Parietal lobe (tissue), 1 donor: ENCODE measurements around the gene OR2T6. TPM values are rescaled to one million over a fixed set of nuclear protein-coding genes. Genes with fewer than 3 reads are reported as not detected.

Experiments used
- total RNA-seq: library from RNA; depleted of rRNA; stranded (reverse); fragments of >200 nt; gene quantifications from one replicate; pipeline ENCODE4 v1.2.3, GENCODE V29; 2014

OR2T6 gene
- total RNA-seq = not detected

DNA sequence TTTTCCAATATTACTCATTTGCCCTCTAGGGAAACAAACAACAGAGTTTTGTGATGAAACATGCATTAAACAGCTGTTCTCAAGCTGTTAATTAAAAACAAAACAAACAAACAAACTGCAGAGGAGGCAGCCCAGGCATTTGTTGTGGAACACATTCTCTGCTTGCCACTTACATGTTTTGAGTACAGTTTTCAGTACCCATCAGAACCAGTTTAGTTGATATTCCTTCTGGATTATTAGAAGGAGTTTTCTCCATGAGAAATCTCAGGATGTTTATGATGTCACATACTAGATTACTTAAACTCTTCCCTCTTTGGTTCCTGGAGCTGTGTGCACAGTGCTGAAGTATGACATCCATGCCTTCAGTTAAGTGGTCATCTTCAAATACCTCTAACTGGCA is at the start of gene OR2T6:
Gene OR2T6, plus strand, starts transcription at position 301 of the 400 bp plus-strand sequence. CDS start 11,863 bp downstream, outside the sequence.

GRCh38 chr1:248348475-248348874 is 27.1 kb upstream of the OR2T6 start, which contains the start of gene OR14C36:
OR14C36 (plus strand) TSS chr1:248348775; CDS start chr1:248348775, 0 bp downstream.

DNA sequence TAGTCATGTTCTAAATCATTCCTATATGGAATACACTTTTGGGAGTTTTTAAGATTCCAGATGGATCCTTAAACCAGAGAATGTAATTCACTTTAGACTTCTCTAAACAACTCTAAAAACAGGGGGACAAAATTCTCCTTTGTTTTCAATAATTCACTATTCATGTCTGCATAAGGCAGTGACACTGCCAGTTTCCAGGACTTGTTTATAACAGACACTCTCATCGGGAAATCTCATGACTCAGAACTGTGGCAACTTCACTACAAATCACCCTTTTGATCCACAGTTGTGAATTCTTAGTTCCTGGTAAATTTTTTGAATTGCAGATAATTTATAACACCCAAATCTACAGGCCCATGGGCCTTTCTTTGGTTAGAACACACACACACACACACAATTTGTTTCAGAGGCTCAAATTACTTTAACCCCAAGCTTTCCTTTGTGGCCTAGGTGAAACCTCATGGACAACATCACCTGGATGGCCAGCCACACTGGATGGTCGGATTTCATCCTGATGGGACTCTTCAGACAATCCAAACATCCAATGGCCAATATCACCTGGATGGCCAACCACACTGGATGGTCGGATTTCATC is 14.3 kb upstream of the OR2T6 start, which contains the start of gene OR2T4:
Gene OR2T4, plus strand, starts transcription at position 545 of the 595 bp plus-strand sequence. Its CDS starts 0 bp downstream, at position 545.

DNA sequence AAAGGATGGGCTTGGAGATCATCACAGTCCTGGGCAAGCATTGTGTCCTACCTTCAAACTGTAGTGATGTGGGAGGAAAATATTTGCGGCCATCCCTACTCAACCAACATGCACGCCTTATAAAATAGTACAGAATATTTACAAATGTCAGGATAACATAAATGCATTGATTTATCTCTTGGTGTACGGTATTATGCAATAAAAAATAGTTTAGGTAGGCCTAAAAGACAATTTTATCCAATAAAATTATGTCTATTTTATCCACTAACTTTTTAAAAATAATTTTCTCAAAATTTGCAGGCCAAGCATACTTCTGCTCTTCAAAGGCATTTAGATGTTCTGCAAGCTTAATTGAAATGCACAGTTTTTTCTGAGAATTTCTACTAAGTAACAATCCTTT is 27.2 kb downstream of the OR2T6 start, which contains the start of gene OR2T1:
Gene OR2T1, plus strand, starts transcription at position 301 of the 400 bp plus-strand sequence. CDS start 3,100 bp downstream, outside the sequence.

Other genes starting within 250 kb of the OR2T6 start
- gene OR2M5, start 230.6 kb upstream of the OR2T6 start, total RNA-seq = not detected
- gene OR2M2, start 200.9 kb upstream of the OR2T6 start, total RNA-seq = not detected
- gene OR2M3, start 178.5 kb upstream of the OR2T6 start, total RNA-seq = 0.63 TPM
- gene OR2M4, start 144.3 kb upstream of the OR2T6 start, total RNA-seq = 0.31 TPM
- gene OR2T33, start 97.8 kb upstream of the OR2T6 start, total RNA-seq = not detected
- not detected for gene OR2T12, start 72.3 kb upstream of the OR2T6 start, total RNA-seq
- not detected for gene OR2M7, start 51.2 kb upstream of the OR2T6 start, total RNA-seq
- not detected for gene OR14C36, start 27.0 kb upstream of the OR2T6 start, total RNA-seq
- gene OR2T4, start 14.1 kb upstream of the OR2T6 start, total RNA-seq = not detected
- not detected for gene OR2T1, start 27.3 kb downstream of the OR2T6 start, total RNA-seq
- gene OR2T2, start 69.9 kb downstream of the OR2T6 start, total RNA-seq = not detected
- not detected for gene OR2T3, start 97.6 kb downstream of the OR2T6 start, total RNA-seq
- gene OR2T5, start 112.8 kb downstream of the OR2T6 start, total RNA-seq = not detected
- not detected for gene OR2G6, start 132.3 kb downstream of the OR2T6 start, total RNA-seq
- not detected for gene OR2T29, start 187.0 kb downstream of the OR2T6 start, total RNA-seq
- not detected for gene OR2T34, start 199.0 kb downstream of the OR2T6 start, total RNA-seq
- gene OR2T10, start 222.0 kb downstream of the OR2T6 start, total RNA-seq = not detected